Measurements from ENCODE around the gene FGF12.

Gene FGF12

GRCh38 chr3:192642651-192643050 lies 84.7 kb downstream of the FGF12 start:
- H3K4me3 ChIP-seq (ENCODE audit: low read depth, low read length): no peak overlapping the region
- ChIA-PET POLR2A (no interaction called here), CTCF (no interaction called here)
- no peak for DNase-seq (ENCODE audit: low read depth, low spot score)
- no peak for TF ChIP-seq CTCF (IDR thresholded peaks at IDR 0.05; ENCODE audit: insufficient read depth, low read length, missing control alignments)

DNA sequence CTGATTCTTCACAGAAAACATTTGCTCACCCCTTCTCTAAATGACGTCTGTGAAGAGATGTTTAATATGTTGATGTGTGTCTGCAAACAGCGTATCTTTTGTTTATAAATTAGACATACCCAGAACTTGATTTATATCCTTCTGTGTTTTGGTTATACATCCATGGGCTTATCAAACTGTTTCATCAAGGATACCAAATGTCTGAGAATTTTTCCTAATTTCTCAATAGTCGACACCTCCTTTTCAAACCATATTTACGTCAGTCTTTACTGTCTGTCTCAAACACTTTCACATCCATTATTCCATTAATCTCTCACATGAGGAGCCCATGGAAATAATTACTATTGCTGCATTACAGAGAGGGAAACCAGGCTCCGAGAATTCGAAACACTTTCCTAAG lies 85.4 kb downstream of the FGF12 start:
- CTCF ChIA-PET: no interaction called here
- no peak for DNase-seq (ENCODE audit: low read depth, low spot score)
- POLR2A ChIA-PET: no interaction called here
- TF ChIP-seq CTCF (IDR thresholded peaks at IDR 0.05; ENCODE audit: insufficient read depth, low read length, missing control alignments): no peak
- H3K4me3 ChIP-seq (ENCODE audit: low read depth, low read length): no peak overlapping the region

- ChIA-PET CTCF (no interaction called here), POLR2A (no interaction called here)
- no peak for TF ChIP-seq CTCF (IDR thresholded peaks at IDR 0.05; ENCODE audit: insufficient read depth, low read length, missing control alignments)
These were observed 87.4 kb downstream of the FGF12 start for GRCh38 chr3:192639987-192640386.

GRCh38 chr3:192637803-192638202 lies 89.5 kb downstream of the FGF12 start:
- ChIA-PET POLR2A (no interaction called here), CTCF (no interaction called here)
- no peak for TF ChIP-seq CTCF (IDR thresholded peaks at IDR 0.05; ENCODE audit: insufficient read depth, low read length, missing control alignments)
- DNase-seq (ENCODE audit: low read depth, low spot score): no peak
- H3K4me3 ChIP-seq (ENCODE audit: low read depth, low read length): no peak overlapping the region

More at GRCh38 chr3:192639987-192640386, 87.4 kb downstream of the FGF12 start:
- no peak for DNase-seq (ENCODE audit: low read depth, low spot score)
- no peak overlapping the region for H3K4me3 ChIP-seq (ENCODE audit: low read depth, low read length)

DNA sequence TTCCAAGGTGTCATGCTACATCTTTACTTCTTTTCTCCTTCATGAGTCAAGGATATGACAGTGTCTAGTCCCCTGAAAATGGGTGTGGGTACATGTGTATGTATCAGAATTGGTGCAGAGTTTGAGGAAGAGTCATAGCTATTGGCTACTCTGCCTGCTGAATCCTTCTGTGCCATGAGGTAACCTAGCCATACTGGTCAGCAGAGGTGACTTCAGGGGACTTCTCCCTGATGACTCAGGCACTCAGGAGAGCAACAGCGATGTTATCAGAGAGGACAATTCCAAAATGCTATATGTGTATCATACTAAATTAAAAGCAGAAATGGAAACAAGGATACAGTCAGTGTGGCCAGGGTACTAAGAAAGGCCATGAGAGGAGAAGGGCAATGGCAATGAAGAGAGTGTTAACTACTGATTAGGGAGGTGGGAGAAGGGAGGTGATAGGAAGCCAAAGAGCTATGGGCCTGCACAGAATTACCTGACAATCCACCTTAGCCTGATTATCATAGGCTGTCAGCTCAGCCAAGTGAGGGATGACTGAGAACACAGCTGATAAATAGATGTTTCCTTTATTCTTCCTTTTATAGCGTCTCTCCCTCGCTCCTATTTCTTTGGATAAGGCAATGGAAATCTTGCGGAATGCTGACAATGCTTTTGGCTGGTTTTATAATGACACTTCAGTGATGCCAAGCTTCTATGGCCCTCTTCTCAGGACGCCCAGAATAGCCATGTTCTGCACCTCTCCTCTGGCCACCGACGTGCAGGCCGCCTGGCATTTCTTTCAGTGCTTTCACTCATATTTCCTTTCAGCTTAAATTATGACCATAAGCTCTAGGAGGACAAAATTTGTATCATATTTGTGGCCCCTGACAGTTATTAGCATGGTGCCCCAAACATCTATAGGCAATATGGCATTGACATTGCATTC lies 90.6 kb downstream of the FGF12 start:
- DNase-seq (ENCODE audit: low read depth, low spot score): no peak
- POLR2A ChIA-PET: no interaction called here
- CTCF ChIA-PET: no interaction called here
- no peak for TF ChIP-seq CTCF (IDR thresholded peaks at IDR 0.05; ENCODE audit: insufficient read depth, low read length, missing control alignments)
- no peak overlapping the region for H3K4me3 ChIP-seq (ENCODE audit: low read depth, low read length)

DNA sequence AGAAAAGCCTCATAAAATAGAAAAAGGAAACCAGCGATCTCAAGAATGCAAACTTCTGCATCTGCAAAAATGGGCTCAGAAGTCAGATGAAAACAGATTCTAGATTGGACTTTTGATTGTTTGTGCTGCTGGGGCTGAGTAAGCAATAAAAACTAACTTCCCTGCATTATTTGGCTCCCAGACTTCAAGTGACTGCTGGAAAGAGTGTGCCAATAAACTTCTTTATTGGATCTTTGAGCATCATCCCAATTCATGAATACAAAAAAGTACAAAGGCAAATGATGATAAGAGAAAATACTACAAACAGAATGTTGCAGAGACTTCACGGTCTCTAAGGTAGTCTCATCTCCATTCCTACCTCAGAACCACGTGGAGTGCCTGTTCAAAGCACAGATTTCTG lies 97.9 kb downstream of the FGF12 start:
- no peak overlapping the region for H3K4me3 ChIP-seq (ENCODE audit: low read depth, low read length)
- TF ChIP-seq CTCF (IDR thresholded peaks at IDR 0.05; ENCODE audit: insufficient read depth, low read length, missing control alignments): no peak
- CTCF ChIA-PET: no interaction called here
- POLR2A ChIA-PET: no interaction called here
- DNase-seq (ENCODE audit: low read depth, low spot score): no peak
